SK-N-SH (cell line): ENCODE data around the gene KCTD5. TPM values are rescaled to one million over a fixed set of nuclear protein-coding genes. Genes with fewer than 3 reads are reported as not detected.

Experiments used
- CTCF ChIA-PET: fragments of 300-600, 350-600 bp; formaldehyde crosslinking; extraction: SDS; loops from one replicate; lab custom pipeline; 2021; lab: Yijun Ruan, JAX
- POLR2A ChIA-PET: fragments of 350-600 bp; sonication (Branson Sonifier 250); formaldehyde crosslinking; extraction: SDS; loops from one replicate; lab custom pipeline; 2020; ENCODE audit warnings: antibody characterized with exemption, inconsistent platforms; lab: Yijun Ruan, JAX
- DNase-seq: peaks from one replicate; pipeline ENCODE4 v3.0.0; 2012
- H2AFZ ChIP-seq: fragments of 200-600 bp; sonication (generic); 2 replicates; pipeline ENCODE4 v1.8.1; 2016; ENCODE audit warnings: antibody characterized with exemption, mild to moderate bottlenecking, low read depth
- H3F3A ChIP-seq: fragments of 200-600 bp; sonication (generic); replicated peaks from 2 replicates; pipeline ENCODE3; 2016; ENCODE audit warnings: antibody characterized with exemption, mild to moderate bottlenecking; ENCODE audit not compliant: insufficient read depth
- H3K27ac ChIP-seq, 2 experiments: fragments of 200-500 bp in 1 of 2; fragments of 200-600 bp in 1 of 2; sonication (Bioruptor generic) in 1 of 2; sonication (generic), shearing (Covaris generic) in 1 of 2; 2 replicates each; pipeline versions ENCODE4 v1.5.1 to v1.6.1; 2014 to 2016; ENCODE audit warnings: low read depth in 2 of 2, inconsistent platforms in 1 of 2, low read length in 1 of 2, mild to moderate bottlenecking in 1 of 2, mixed read lengths in 1 of 2
- H3K27me3 ChIP-seq: fragments of 200-600 bp; sonication (generic), shearing (Covaris generic); 2 replicates; pipeline ENCODE4 v1.6.1; 2016; ENCODE audit warnings: mixed run types; ENCODE audit not compliant: insufficient read depth
- H3K36me3 ChIP-seq, 2 experiments: fragments of 200-500 bp in 1 of 2; fragments of 200-600 bp in 1 of 2; sonication (Bioruptor generic) in 1 of 2; sonication (generic) in 1 of 2; replicated peaks in 1 of 2; 2 replicates each; pipeline versions ENCODE3 to v1.5.1; 2014 to 2016; ENCODE audit warnings: low read length in 1 of 2, mild to moderate bottlenecking in 1 of 2; ENCODE audit not compliant: insufficient read depth in 2 of 2, control insufficient read depth in 1 of 2
- H3K4me1 ChIP-seq, 2 experiments: fragments of 200-500 bp in 1 of 2; fragments of 200-600 bp in 1 of 2; sonication (Bioruptor generic) in 1 of 2; sonication (generic), shearing (Covaris generic) in 1 of 2; 2 replicates each; pipeline versions ENCODE4 v1.5.1 to v1.6.1; 2014 to 2016; ENCODE audit warnings: low read depth in 1 of 2, low read length in 1 of 2, mixed run types in 1 of 2; ENCODE audit not compliant: insufficient read depth in 2 of 2, control insufficient read depth in 1 of 2
- H3K4me2 ChIP-seq: fragments of 200-600 bp; sonication (generic), shearing (Covaris generic); 2 replicates; pipeline ENCODE4 v1.6.1; 2017; ENCODE audit warnings: mixed run types
- H3K4me3 ChIP-seq, 2 experiments: fragments of 200-500 bp in 1 of 2; fragments of 200-600 bp in 1 of 2; sonication (Bioruptor generic) in 1 of 2; sonication (generic), shearing (Covaris generic) in 1 of 2; 2 replicates each; pipeline versions ENCODE4 v1.5.1 to v1.8.1; 2014 to 2016; ENCODE audit warnings: low read depth in 2 of 2, inconsistent platforms in 1 of 2, low read length in 1 of 2, mild to moderate bottlenecking in 1 of 2, mixed read lengths in 1 of 2, moderate library complexity in 1 of 2
- H3K79me2 ChIP-seq: fragments of 200-600 bp; sonication (generic); 2 replicates; pipeline ENCODE4 v1.8.1; 2017; ENCODE audit warnings: mild to moderate bottlenecking; ENCODE audit not compliant: insufficient read depth
- H3K9ac ChIP-seq: fragments of 200-600 bp; sonication (generic); 2 replicates; pipeline ENCODE4 v1.6.1; 2017; ENCODE audit warnings: mixed run types
- H3K9me2 ChIP-seq: fragments of 200-600 bp; sonication (generic); 2 replicates; pipeline ENCODE4 v1.6.1; 2017; ENCODE audit warnings: mixed run types
- H3K9me3 ChIP-seq: fragments of 200-600 bp; sonication (generic); 2 replicates; pipeline ENCODE4 v1.6.1; 2017; ENCODE audit warnings: mixed run types, mild to moderate bottlenecking, moderate library complexity
- H4K20me1 ChIP-seq: fragments of 200-600 bp; sonication (generic); 2 replicates; pipeline ENCODE4 v1.6.1; 2017; ENCODE audit warnings: mild to moderate bottlenecking, mixed run types; ENCODE audit not compliant: insufficient read depth
- IRF3 ChIP-seq: fragments of 150-350 bp; IDR thresholded peaks from 2 replicates; pipeline ENCODE4 v1.6.1; 2016; ENCODE audit warnings: mild to moderate bottlenecking, low read depth, low read length
- JUND ChIP-seq: IDR thresholded peaks from 2 replicates; pipeline ENCODE4 v1.4.0; 2012
- MEF2A ChIP-seq: IDR thresholded peaks from 2 replicates; pipeline ENCODE4 v1.4.0; 2012; ENCODE audit warnings: low read depth, borderline replicate concordance
- MXI1 ChIP-seq: IDR thresholded peaks from 2 replicates; pipeline ENCODE4 v1.6.1; 2012; ENCODE audit warnings: mild to moderate bottlenecking, low read depth, low read length, improper control_type of control experiment
- NRF1 ChIP-seq: IDR thresholded peaks from 2 replicates; pipeline ENCODE4 v1.6.1; 2012; ENCODE audit warnings: low read depth, mild to moderate bottlenecking, low read length
- PBX3 ChIP-seq: IDR thresholded peaks from 2 replicates; pipeline ENCODE4; 2012
- REST ChIP-seq: IDR thresholded peaks from 2 replicates; pipeline ENCODE4 v1.6.1; 2012; ENCODE audit warnings: mild to moderate bottlenecking, low read depth, low read length, moderate library complexity
- SIN3A ChIP-seq: IDR thresholded peaks from 2 replicates; pipeline ENCODE4 v1.6.1; 2012; ENCODE audit warnings: low read depth, mild to moderate bottlenecking, low read length, moderate library complexity, borderline replicate concordance
- SMC3 ChIP-seq: IDR thresholded peaks from 2 replicates; pipeline ENCODE4 v1.6.1; 2012; ENCODE audit warnings: low read depth, low read length, improper control_type of control experiment
- YY1 ChIP-seq: IDR thresholded peaks from 2 replicates; pipeline ENCODE4 v1.4.0; 2012; ENCODE audit warnings: low read depth, mild to moderate bottlenecking
- WGBS: methylation state at CpG from one replicate; pipeline ENCODE4 v1.1.6; 2017; ENCODE audit warnings: low lambda C conversion rate; 5-methylcytosine and 5-hydroxymethylcytosine counted together
- polyA plus RNA-seq, 3 experiments: library from polyadenylated mRNA; depleted of rRNA; stranded (reverse); fragments of >200 nt; gene quantifications; 2 replicates each; pipeline ENCODE4 v1.2.3, GENCODE V29; 2012
- TF ChIP-seq, protein P1 (sequence below): fragments of 200-600 bp; sonication (generic); IDR thresholded peaks from 2 replicates; pipeline ENCODE4 v1.6.1; 2017; ENCODE audit warnings: antibody characterized with exemption, mild to moderate bottlenecking, moderate library complexity

The KCTD5 gene
- polyA plus RNA-seq, 1 of the 3 experiments (the other 2 are of a cell fraction): 53.4 TPM

GRCh38 chr16:2708955-2709587 is 26.7 kb downstream of the KCTD5 start:
- CTCF ChIA-PET: no interaction called here
- Histone ChIP-seq H3K9me2 (no peaks in the 10 kb centered on the region), H3K27ac (no peak overlapping the region), H3K27me3 (no peaks in the 10 kb centered on the region), H3K79me2 (0 out of 2 replicates have a peak, but pooled peaks cover 4% of the 10 kb centered on the region), H4K20me1 (no peaks in the 10 kb centered on the region), H3K4me2 (no peak overlapping the region), H3K4me3 (no peak overlapping the region), H3K9ac (no peak overlapping the region), H3K4me1 (no peaks in the 10 kb centered on the region; a peak in 1 of 4 replicates), H3F3A (no peaks in the 10 kb centered on the region), H3K36me3 (peaks cover 0 to 37% of the 10 kb centered on the region in 2 experiments), H2AFZ (no peak overlapping the region), H3K9me3 (no peaks in the 10 kb centered on the region)
- no peak for DNase-seq
- TF ChIP-seq JUND (no peak), YY1 (no peak)
- POLR2A ChIA-PET: no interaction called here
- WGBS: 96% methylated on average over 18 of the region's 22 CpGs

- no peaks in the 10 kb centered on the region for H3F3A ChIP-seq
- H4K20me1 ChIP-seq: no peaks in the 10 kb centered on the region
- H3K9me3 ChIP-seq: no peaks in the 10 kb centered on the region
- H3K4me2 ChIP-seq: no peak overlapping the region
- no peak for TF ChIP-seq NRF1
- TF ChIP-seq, all 33 proteins: peak for 0
- Histone ChIP-seq H3K27ac (no peak overlapping the region), H2AFZ (no peak overlapping the region), H3K9ac (no peak overlapping the region), H3K36me3 (peaks cover 0 to 32% of the 10 kb centered on the region in 2 experiments), H3K4me3 (no peak overlapping the region), H3K79me2 (0 out of 2 replicates have a peak, but pooled peaks cover 4% of the 10 kb centered on the region), H3K4me1 (no peaks in the 10 kb centered on the region; a peak in 1 of 4 replicates), H3K9me2 (no peaks in the 10 kb centered on the region), H3K27me3 (no peaks in the 10 kb centered on the region)
- DNase-seq: no peak
- CTCF ChIA-PET: interaction anchor here (1.0 kb wide), 1 partner anchor 11 kb away, joined by 3 read pairs; the partner anchor contains the start of gene PRSS27
- 90% methylated on average over 6 of the region's 10 CpGs for WGBS
- POLR2A ChIA-PET: no interaction called here
Observed at GRCh38 chr16:2709588-2709984, 27.3 kb downstream of the KCTD5 start.

DNA sequence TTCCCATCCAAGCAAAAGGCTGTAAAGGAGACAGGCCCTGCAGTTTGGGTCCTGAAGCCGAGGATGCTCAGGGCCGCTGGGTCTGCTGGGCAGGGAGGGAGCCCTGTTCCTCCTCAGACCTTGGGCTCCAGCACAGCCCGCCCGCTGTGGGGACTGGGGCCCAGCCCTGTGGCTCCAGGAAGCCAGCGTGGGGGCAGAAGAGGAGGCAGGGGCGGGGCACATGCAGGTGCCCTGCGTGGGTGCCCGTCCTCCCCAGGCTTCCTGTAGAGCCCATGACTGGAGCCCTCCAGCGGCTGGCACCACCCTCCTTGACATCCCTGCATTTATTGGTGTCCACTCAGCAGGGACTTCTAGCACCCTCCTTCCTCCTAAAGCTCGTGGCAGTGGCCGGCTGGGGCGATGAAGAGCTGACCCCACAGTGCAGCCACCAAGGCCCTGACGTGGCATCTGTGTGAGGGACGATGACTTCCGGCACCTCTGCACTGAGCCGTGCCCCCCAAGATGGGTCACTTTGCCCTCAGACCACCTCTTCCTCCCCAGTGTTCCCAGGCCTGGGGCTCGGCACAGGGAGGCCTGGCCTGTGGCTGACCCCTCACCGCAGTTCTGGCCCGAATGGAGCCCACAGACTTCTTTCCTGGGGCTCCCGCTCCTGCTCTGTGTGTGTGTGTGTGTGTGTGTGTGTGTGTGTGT is 27.8 kb downstream of the KCTD5 start:
- 0 out of 2 replicates have a peak, but pooled peaks cover 4% of the 10 kb centered on the region for H3K79me2 ChIP-seq
- no peak overlapping the region for H3K4me2 ChIP-seq
- no peak overlapping the region for H2AFZ ChIP-seq
- no peaks in the 10 kb centered on the region for H3K9me3 ChIP-seq
- no peaks in the 10 kb centered on the region for H3K27me3 ChIP-seq
- no peak for DNase-seq
- ChIA-PET CTCF (interaction anchor here (1.0 kb wide), 1 partner anchor 10 kb away, joined by 3 read pairs; the partner anchor contains the start of gene PRSS27), POLR2A (no interaction called here)
- H3K9ac ChIP-seq: no peak overlapping the region
- H3K4me3 ChIP-seq: no peak overlapping the region
- H3K4me1 ChIP-seq: no peaks in the 10 kb centered on the region; a peak in 1 of 4 replicates
- WGBS: 100% methylated on average over 4 of the region's 20 CpGs
- no peak overlapping the region for H3K27ac ChIP-seq
- H3K36me3 ChIP-seq: peaks cover 0 to 28% of the 10 kb centered on the region in 2 experiments
- H4K20me1 ChIP-seq: no peaks in the 10 kb centered on the region
- no peaks in the 10 kb centered on the region for H3K9me2 ChIP-seq
- no peaks in the 10 kb centered on the region for H3F3A ChIP-seq
- TF ChIP-seq MEF2A (no peak), REST (no peak), MXI1 (no peak), SIN3A (no peak), YY1 (no peak), SMC3 (no peak), IRF3 (no peak), PBX3 (no peak)
- TF ChIP-seq, protein P1, sequence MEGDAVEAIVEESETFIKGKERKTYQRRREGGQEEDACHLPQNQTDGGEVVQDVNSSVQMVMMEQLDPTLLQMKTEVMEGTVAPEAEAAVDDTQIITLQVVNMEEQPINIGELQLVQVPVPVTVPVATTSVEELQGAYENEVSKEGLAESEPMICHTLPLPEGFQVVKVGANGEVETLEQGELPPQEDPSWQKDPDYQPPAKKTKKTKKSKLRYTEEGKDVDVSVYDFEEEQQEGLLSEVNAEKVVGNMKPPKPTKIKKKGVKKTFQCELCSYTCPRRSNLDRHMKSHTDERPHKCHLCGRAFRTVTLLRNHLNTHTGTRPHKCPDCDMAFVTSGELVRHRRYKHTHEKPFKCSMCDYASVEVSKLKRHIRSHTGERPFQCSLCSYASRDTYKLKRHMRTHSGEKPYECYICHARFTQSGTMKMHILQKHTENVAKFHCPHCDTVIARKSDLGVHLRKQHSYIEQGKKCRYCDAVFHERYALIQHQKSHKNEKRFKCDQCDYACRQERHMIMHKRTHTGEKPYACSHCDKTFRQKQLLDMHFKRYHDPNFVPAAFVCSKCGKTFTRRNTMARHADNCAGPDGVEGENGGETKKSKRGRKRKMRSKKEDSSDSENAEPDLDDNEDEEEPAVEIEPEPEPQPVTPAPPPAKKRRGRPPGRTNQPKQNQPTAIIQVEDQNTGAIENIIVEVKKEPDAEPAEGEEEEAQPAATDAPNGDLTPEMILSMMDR: no peak
